IMR-90 (cell line): ENCODE data around the gene RNF175. TPM values are rescaled to one million over a fixed set of nuclear protein-coding genes. Genes with fewer than 3 reads are reported as not detected.
A peak's percentile ranks its signal among the peaks of the same experiment; 100 is the strongest.

Experiments
- ATAC-seq: fragments of 200-7000 bp; cut with Tn5 transposase; 2 replicates; pipeline ENCODE4 v1.9.1; 2020; ENCODE audit warnings: low read depth, mild to moderate bottlenecking, moderate library complexity
- BruUV-seq: library from RNA; stranded (reverse); fragments of 400-500 nt; replicated peaks from 2 replicates; lab custom pipeline; 2021; lab: Mats Ljungman, UMichigan
- CTCF ChIA-PET: fragments of 300-600 bp; formaldehyde crosslinking; extraction: SDS; loops from one replicate; lab custom pipeline; 2021; ENCODE audit warnings: antibody characterized with exemption; lab: Yijun Ruan, JAX
- POLR2A ChIA-PET: fragments of 300-600 bp; sonication (Branson Sonifier 250); formaldehyde crosslinking; loops from one replicate; lab custom pipeline; 2022; ENCODE audit warnings: antibody characterized with exemption; ENCODE audit not compliant: unreplicated experiment; lab: Charles Lee
- DNase-seq: peaks from one replicate; pipeline ENCODE4 v3.0.0; 2013
- H2AFZ ChIP-seq: replicated peaks from 2 replicates; pipeline ENCODE3; 2013; ENCODE audit warnings: low read length, mild to moderate bottlenecking; ENCODE audit not compliant: poor library complexity
- H2AK5ac ChIP-seq: 2 replicates; pipeline ENCODE4 v1.6.1; 2013; ENCODE audit warnings: low read depth, low read length, inconsistent platforms
- H2AK9ac ChIP-seq: replicated peaks from 2 replicates; pipeline ENCODE3; 2013; ENCODE audit warnings: mild to moderate bottlenecking, low read depth, low read length, moderate library complexity; ENCODE audit not compliant: poor library complexity
- H2BK120ac ChIP-seq: 2 replicates; pipeline ENCODE4 v1.6.1; 2013; ENCODE audit warnings: low read depth, low read length, inconsistent platforms
- H2BK15ac ChIP-seq: 3 replicates; pipeline ENCODE4 v1.6.1; 2013; ENCODE audit warnings: low read depth, low read length, inconsistent platforms
- H2BK20ac ChIP-seq: 2 replicates; pipeline ENCODE4 v1.6.1; 2013; ENCODE audit warnings: low read depth, mild to moderate bottlenecking, inconsistent platforms, low read length, moderate library complexity
- H2BK5ac ChIP-seq: 2 replicates; pipeline ENCODE4 v1.6.1; 2013; ENCODE audit warnings: mild to moderate bottlenecking, low read depth, low read length, inconsistent platforms; ENCODE audit not compliant: poor library complexity, severe bottlenecking
- H3K14ac ChIP-seq: replicated peaks from 2 replicates; pipeline ENCODE4 v1.6.1; 2013; ENCODE audit warnings: low read depth, low read length, inconsistent platforms
- H3K18ac ChIP-seq: 2 replicates; pipeline ENCODE4 v1.6.1; 2013; ENCODE audit warnings: low read depth, low read length, control low read depth
- H3K23ac ChIP-seq: 2 replicates; pipeline ENCODE4 v1.6.1; 2013; ENCODE audit warnings: low read depth, low read length, inconsistent platforms
- H3K27ac ChIP-seq: 2 replicates; pipeline ENCODE4 v1.5.1; 2013; ENCODE audit warnings: mild to moderate bottlenecking, control low read depth, low read length; ENCODE audit not compliant: insufficient read depth
- H3K27me3 ChIP-seq: 2 replicates; pipeline ENCODE4 v1.6.1; 2013; ENCODE audit warnings: low read length; ENCODE audit not compliant: control insufficient read depth, insufficient read depth
- H3K36me3 ChIP-seq: 2 replicates; pipeline ENCODE4 v1.6.1; 2013; ENCODE audit warnings: low read length, mixed read lengths; ENCODE audit not compliant: control insufficient read depth, insufficient read depth
- H3K4ac ChIP-seq: 2 replicates; pipeline ENCODE4 v1.6.1; 2013; ENCODE audit warnings: low read depth, low read length, inconsistent platforms
- H3K4me1 ChIP-seq: 2 replicates; pipeline ENCODE4 v1.6.1; 2013; ENCODE audit warnings: low read length, mixed read lengths; ENCODE audit not compliant: control insufficient read depth, insufficient read depth
- H3K4me2 ChIP-seq: 2 replicates; pipeline ENCODE4 v1.6.1; 2013; ENCODE audit warnings: low read depth, mild to moderate bottlenecking, control low read depth, low read length, moderate library complexity
- H3K4me3 ChIP-seq: 2 replicates; pipeline ENCODE4 v1.5.1; 2013; ENCODE audit warnings: low read depth, mild to moderate bottlenecking, control low read depth, low read length, moderate library complexity; ENCODE audit not compliant: insufficient read depth
- H3K56ac ChIP-seq: 2 replicates; pipeline ENCODE4 v1.6.1; 2013; ENCODE audit warnings: low read length, inconsistent platforms; ENCODE audit not compliant: insufficient read depth; ENCODE audit errors: extremely low read depth
- H3K79me1 ChIP-seq, 2 experiments: 2 replicates each; pipeline ENCODE4 v1.6.1; 2013; ENCODE audit warnings: low read length in 2 of 2, inconsistent platforms in 1 of 2, low read depth in 1 of 2
- H3K9ac ChIP-seq: 2 replicates; pipeline ENCODE4 v1.6.1; 2013; ENCODE audit warnings: low read depth, low read length, control low read depth
- H3K9me1 ChIP-seq: 2 replicates; pipeline ENCODE4 v1.6.1; 2013; ENCODE audit warnings: low read length, inconsistent platforms; ENCODE audit not compliant: insufficient read depth
- H3K9me3 ChIP-seq: 2 replicates; pipeline ENCODE4 v1.6.1; 2013; ENCODE audit warnings: low read length; ENCODE audit not compliant: control insufficient read depth, insufficient read depth
- H4K20me1 ChIP-seq: 2 replicates; pipeline ENCODE4 v1.6.1; 2013; ENCODE audit warnings: low read length, inconsistent platforms; ENCODE audit not compliant: insufficient read depth
- H4K5ac ChIP-seq: 2 replicates; pipeline ENCODE4 v1.6.1; 2013; ENCODE audit warnings: mild to moderate bottlenecking, low read depth, low read length, control low read depth
- H4K8ac ChIP-seq, 2 experiments: 2 replicates each; pipeline ENCODE4 v1.6.1; 2013; ENCODE audit warnings: low read depth in 2 of 2, low read length in 2 of 2, control low read depth in 1 of 2, inconsistent platforms in 1 of 2
- H4K91ac ChIP-seq: 2 replicates; pipeline ENCODE4 v1.6.1; 2013; ENCODE audit warnings: low read depth, low read length, inconsistent platforms; ENCODE audit not compliant: insufficient read depth
- BHLHE40 ChIP-seq: fragments of 150-350 bp; IDR thresholded peaks from 2 replicates; pipeline ENCODE4 v1.6.1; 2016; ENCODE audit warnings: mild to moderate bottlenecking, low read depth, low read length
- CEBPB ChIP-seq: IDR thresholded peaks from 2 replicates; pipeline ENCODE4 v1.6.1; 2012; ENCODE audit warnings: low read depth, low read length, improper control_type of control experiment
- FOS ChIP-seq: fragments of 150-350 bp; IDR thresholded peaks from 2 replicates; pipeline ENCODE4 v1.6.1; 2016; ENCODE audit warnings: low read depth, low read length
- RAD21 ChIP-seq: IDR thresholded peaks from 2 replicates; pipeline ENCODE4 v1.6.1; 2012; ENCODE audit warnings: low read length, improper control_type of control experiment
- WGBS, 2 experiments: methylation state at CpG; one replicate each; pipeline versions ENCODE4 v1.1.5 to v1.1.7; 2013; ENCODE audit warnings: missing lambda C conversion rate in 2 of 2; ENCODE audit not compliant: insufficient read length in 1 of 2; ENCODE audit errors: extremely low coverage in 2 of 2; 5-methylcytosine and 5-hydroxymethylcytosine counted together
- dilution Hi-C: fragments of 300-500 bp; cut with HindIII; formaldehyde crosslinking; loops from one replicate; pipeline ENCODE4 v1.14.3; 2018; ENCODE audit warnings: low sequenced_read_pairs; ENCODE audit not compliant: unreplicated experiment
- in situ Hi-C: fragments of 300-500 bp; cut with MboI; formaldehyde crosslinking; loops from 3 replicates; pipeline ENCODE4 v1.14.3; 2019; ENCODE audit warnings: low sequenced_read_pairs, inconsistent platforms, mixed read lengths
- intact Hi-C: fragments of 100-400 bp; cut with micrococcal nuclease; formaldehyde crosslinking; loops from 2 replicates; pipeline ENCODE4 v1.10.0; 2022
- polyA plus RNA-seq, 3 experiments: library from polyadenylated mRNA; depleted of rRNA; stranded (reverse); fragments of >200 nt; gene quantifications; 2 replicates each; pipeline ENCODE4 v1.2.3, GENCODE V29; 2012; ENCODE audit warnings: low replicate concordance in 1 of 3
- total RNA-seq: library from RNA; depleted of rRNA; stranded (reverse); fragments of >200 nt; gene quantifications from 2 replicates; pipeline ENCODE4 v1.2.3, GENCODE V29; 2012

Gene RNF175
- total and polyA plus RNA-seq, 2 of the 4 experiments (the other 2 are of a cell fraction), result not detected

GRCh38 chr4:153731239-153731638, 28.6 kb downstream of the RNF175 start:
- H2BK15ac ChIP-seq, result no peak overlapping the region
- ChIA-PET POLR2A (no interaction called here), CTCF (no interaction called here)
- no peak overlapping the region for H4K5ac ChIP-seq
- H2AK5ac ChIP-seq, result no peak overlapping the region
- no peaks in the 10 kb centered on the region for H3K9me1 ChIP-seq
- H2BK20ac ChIP-seq, result no peak overlapping the region
- dilution Hi-C loops, result no loop called here
- H3K4me3 ChIP-seq, result no peak overlapping the region
- 0 out of 2 replicates have a peak, but pooled peaks have one; percentile 39 for TF ChIP-seq BHLHE40
- no peak for TF ChIP-seq RAD21
- TF ChIP-seq CEBPB, result no peak
- TF ChIP-seq FOS, result no peak
- intact Hi-C loops, result no loop called here
- no peaks in the 10 kb centered on the region for H3K4me1 ChIP-seq
- H3K9me3 ChIP-seq, result no peaks in the 10 kb centered on the region
- no peak overlapping the region for H3K18ac ChIP-seq
- H2BK120ac ChIP-seq, result no peak overlapping the region
- ATAC-seq, result no peak
- no peak overlapping the region for H3K56ac ChIP-seq
- DNase-seq, result peak; percentile 64
- H2AK9ac ChIP-seq, result no peak overlapping the region
- no peak overlapping the region for H3K23ac ChIP-seq
- no peaks in the 10 kb centered on the region for H3K27me3 ChIP-seq
- H2AFZ ChIP-seq, result no peak overlapping the region
- no CpG with 5 or more reads among the region's 3 CpGs for WGBS, 2 experiments
- no peaks in the 10 kb centered on the region for H3K36me3 ChIP-seq
- in situ Hi-C loops, result no loop called here
- no peak overlapping the region for H3K27ac ChIP-seq
- no peak overlapping the region for H3K4me2 ChIP-seq
- H3K79me1 ChIP-seq, result no peaks in the 10 kb centered on the region
- H3K9ac ChIP-seq, result no peak overlapping the region
- no TSS peak for BruUV-seq
- H3K14ac ChIP-seq, result no peak overlapping the region
- H3K4ac ChIP-seq, result no peak overlapping the region
- no peak overlapping the region for H4K8ac ChIP-seq
- no peak overlapping the region for H4K91ac ChIP-seq
- H4K20me1 ChIP-seq, result no peaks in the 10 kb centered on the region
- H2BK5ac ChIP-seq, result no peak overlapping the region
